H1 (cell line): ENCODE results near the gene ARPC4. TPM values are rescaled to one million over a fixed set of nuclear protein-coding genes. Genes with fewer than 3 reads are reported as not detected.

Experiments used
- EZH2 ChIP-seq: fragments of 200-600 bp; sonication (generic); IDR thresholded peaks from 2 replicates; pipeline ENCODE4 v1.7.1; 2012; ENCODE audit warnings: low read depth, mild to moderate bottlenecking, moderate library complexity, low read length, inconsistent platforms; ENCODE audit not compliant: severe bottlenecking
- GTF2F1 ChIP-seq: IDR thresholded peaks from 2 replicates; pipeline ENCODE4 v1.6.1; 2012; ENCODE audit warnings: low read depth, low read length, improper control_type of control experiment, borderline replicate concordance
- KDM4A ChIP-seq: IDR thresholded peaks from one replicate; pipeline ENCODE4 v1.7.1; 2012; ENCODE audit warnings: low read depth, mild to moderate bottlenecking, moderate library complexity, low read length, inconsistent platforms; ENCODE audit not compliant: severe bottlenecking
- POU5F1 ChIP-seq: IDR thresholded peaks from 2 replicates; pipeline ENCODE4 v1.6.1; 2011; ENCODE audit warnings: low read depth, mild to moderate bottlenecking, low read length, moderate library complexity
- polyA plus RNA-seq, 7 experiments: library from polyadenylated mRNA; depleted of rRNA in 3 of 7; stranded (reverse) in 5 of 7; unstranded in 2 of 7; fragments of >200 nt in 5 of 7; fragments of 200-250 nt in 2 of 7; gene quantifications; 1 replicate in 5 of 7; 2 replicates in 1 of 7; 4 replicates in 1 of 7; pipeline versions ENCODE4 v1.2.1 to v1.2.3, GENCODE V29; 2011 to 2013; ENCODE audit warnings: missing spikeins in 2 of 7, mixed read lengths in 2 of 7
- total RNA-seq: library from RNA; stranded (reverse); fragmentation: NEBNext Ultra II Directional; extraction: Animal tissue kit (Norgen Biotek cat#: 25700); gene quantifications from 2 replicates; pipeline ENCODE4 v1.2.1, GENCODE V29; 2021
- TF ChIP-seq, protein P1 (sequence below): IDR thresholded peaks from 2 replicates; pipeline ENCODE4 v1.6.1; 2011; ENCODE audit warnings: low read depth, mild to moderate bottlenecking, low read length; ENCODE audit not compliant: insufficient read depth

ARPC4 gene
- total and polyA plus RNA-seq, 2 of the 8 experiments (the other 6 are each of a cell fraction or from before 2014, with no cell fraction given): 138 to 154 TPM

DNA sequence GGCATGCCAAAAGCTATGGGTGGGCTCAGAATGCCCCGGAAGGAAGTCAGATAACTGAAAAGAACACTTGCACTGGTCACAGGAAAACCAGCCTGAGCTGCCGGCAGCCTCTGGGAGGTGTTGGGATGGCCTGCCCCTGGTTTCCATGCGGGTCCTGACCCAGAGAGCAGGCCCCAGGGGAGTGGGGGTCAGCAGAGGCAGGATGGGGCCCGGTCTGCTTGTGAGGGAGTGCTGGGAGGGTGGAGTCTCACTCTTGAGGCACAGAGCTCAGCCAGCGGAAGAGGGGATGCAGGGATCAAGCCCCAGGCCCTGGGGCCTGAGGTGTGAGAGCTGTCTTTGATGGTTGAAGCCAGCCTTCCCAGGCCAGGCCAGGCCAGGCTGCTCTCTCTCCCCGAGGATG, 53.3 kb downstream of the ARPC4 start (continued):
- TF ChIP-seq KDM4A (no peak), EZH2 (no peak), POU5F1 (no peak), GTF2F1 (no peak)
- TF ChIP-seq, protein P1, sequence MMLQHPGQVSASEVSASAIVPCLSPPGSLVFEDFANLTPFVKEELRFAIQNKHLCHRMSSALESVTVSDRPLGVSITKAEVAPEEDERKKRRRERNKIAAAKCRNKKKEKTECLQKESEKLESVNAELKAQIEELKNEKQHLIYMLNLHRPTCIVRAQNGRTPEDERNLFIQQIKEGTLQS: no peak
- TF ChIP-seq, all 59 proteins: peak for 0
